HG02678 (cell line): Measurements from ENCODE around the gene RANBP17.
"Not testable (repeated sequence)": the region's sequence is repeated elsewhere in the genome, so short reads cannot be mapped to it uniquely, and the experiment has no call there.

Source experiments
- ATAC-seq: cut with Tn5 transposase; IDR thresholded peaks from one replicate; pipeline ENCODE4 v1.9.1; 2021; ENCODE audit warnings: mild to moderate bottlenecking, moderate library complexity; ENCODE audit not compliant: unreplicated experiment

Gene RANBP17

DNA sequence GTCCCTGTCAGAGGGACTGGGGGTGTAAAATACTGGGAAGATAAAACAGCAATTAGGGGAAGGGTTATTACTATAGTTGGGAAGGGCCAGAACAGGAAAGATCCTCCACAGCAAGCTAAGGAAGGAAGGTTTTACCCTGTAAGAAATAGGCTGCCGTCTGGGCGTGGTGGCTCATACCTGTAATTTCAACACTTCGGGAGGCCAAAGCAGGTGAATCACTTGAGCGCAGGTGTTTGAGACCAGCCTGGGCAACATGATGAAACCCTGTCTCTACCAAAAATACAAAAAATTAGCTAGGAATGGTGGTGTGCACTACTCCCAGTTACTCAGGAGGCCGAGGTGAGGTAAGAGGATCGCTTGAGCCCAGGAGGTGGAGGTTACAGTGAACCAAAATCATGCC, 282.1 kb downstream of the RANBP17 start:
- ATAC-seq = no peak

DNA sequence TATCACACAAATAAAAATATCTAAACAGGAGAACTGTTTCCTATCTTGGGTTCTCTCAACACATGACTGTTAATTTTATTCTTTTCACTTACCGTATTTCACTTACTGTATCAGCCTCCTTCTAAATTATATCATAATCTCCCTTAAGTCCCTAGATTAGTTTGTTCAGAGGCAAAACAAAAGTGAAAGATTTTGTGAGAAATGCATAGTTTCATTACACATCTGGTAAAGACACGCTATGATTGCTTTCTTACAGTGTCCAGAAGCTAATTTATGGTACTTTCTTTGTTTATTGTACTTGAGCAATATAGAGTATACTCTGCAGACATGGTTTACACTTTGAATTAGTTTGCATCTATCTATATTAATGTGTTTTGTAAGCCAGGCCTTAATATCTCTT, 287.5 kb downstream of the RANBP17 start:
- ATAC-seq = peak; percentile 51

DNA sequence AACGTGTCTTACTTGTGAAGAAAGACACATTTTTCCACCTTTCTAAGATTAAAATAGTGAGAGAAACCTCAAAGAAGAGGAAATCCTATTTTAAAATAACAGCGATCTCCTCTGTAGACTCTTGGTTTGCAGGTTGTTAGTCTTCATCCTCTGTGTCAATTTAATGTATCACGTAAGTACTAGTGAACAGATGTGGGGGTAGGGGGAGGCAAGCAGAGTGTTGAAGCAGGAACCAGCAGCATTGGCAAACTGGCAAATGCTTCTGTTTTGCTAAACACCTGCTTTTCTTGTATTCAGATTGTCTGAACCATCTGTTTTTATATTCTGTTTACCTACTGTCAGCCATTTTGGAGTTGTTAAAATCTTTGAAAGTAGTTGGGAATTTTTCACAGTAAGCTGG, 288.0 kb downstream of the RANBP17 start:
- no peak for ATAC-seq

DNA sequence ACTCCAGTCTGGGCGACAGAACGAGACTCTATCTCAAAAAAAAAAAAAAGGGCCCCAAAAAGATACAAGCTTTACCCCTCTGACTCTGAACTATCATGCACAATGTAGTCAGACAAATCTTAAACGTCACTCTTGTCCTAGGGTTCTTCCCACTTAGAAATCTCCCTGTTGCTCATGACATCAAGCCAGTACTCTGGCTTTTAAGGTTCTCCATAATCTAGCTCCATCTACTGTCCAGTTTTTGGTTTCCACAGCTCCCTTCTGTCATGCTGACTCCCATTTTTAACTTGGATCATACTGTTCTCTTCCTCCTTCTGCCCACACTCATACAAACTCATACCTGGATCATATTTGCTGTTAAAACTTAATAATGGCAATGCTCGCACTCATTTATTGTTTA, 290.6 kb downstream of the RANBP17 start:
- ATAC-seq = no peak

DNA sequence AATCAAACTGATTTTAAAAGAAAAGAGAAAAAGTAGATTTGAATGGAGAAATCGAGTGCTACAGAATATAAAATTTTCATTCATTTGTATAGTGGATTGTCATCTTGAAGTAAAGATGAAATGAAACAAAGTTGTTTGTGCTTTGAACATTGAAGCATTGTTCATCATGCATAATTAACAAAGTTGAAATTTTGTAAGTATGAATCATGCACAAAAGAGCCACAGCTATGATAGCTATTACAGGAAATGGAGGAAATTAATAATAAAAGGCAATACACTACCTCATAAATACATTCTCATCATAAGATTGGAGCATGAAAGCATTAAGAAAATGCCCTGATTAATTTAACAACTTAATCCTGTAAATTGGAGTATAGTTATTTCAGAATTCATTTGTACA, 293.8 kb downstream of the RANBP17 start:
- no peak for ATAC-seq

DNA sequence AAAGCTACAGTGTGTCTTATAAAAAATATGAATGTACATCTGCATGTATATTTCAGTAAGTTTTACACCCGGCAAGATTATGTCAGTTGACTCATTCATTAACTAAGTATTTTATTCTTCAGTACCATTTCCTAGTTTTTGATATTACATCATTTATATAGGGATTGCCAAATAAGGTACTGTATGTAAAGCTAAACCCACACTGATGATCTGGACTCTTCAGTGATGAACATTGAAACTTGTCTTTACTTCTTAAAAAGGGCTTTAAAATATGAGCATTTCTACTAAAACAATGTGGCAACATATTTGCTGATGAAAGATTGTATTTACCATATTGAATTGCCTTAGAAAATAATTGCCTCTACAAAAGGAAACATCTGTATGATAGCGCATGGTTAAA, 295.5 kb downstream of the RANBP17 start:
- no peak for ATAC-seq

DNA sequence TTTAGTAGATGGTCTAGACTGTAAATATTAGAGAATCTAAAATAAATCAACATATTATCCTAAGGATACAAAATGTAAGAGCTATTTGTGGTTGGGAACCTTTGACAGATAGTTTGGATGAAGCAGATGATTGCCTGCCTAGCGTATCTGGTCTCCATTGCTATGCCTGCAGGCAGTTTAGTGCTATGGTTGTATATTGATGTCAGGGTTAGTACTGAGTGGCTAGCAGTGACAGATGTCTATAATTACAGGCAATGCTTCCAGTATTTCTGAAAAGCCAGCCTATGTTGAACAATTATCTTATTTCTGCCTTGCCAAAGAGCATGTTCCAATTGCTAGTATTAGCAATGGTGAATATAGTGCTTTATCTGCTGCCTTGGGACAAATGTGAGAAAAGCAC, 296.0 kb downstream of the RANBP17 start:
- no peak for ATAC-seq

DNA sequence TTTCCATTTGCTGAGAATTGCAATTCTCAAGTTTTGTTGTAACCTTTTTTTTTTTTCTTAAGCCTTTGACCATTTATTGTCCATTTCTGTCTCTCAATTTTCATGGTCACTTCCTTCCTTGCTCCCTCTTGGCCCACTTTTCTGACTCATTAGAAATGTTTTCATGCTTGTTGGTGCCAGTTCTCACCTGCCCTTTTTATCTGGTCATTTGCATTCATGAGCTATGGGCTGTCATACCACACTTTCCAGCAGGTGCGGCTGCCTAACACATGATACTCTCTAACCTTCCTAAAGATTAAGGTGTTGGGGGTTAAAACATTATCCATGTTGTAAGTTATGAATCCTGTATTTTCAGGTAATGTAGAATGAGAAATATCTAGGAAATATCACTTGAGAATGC, 296.8 kb downstream of the RANBP17 start:
- no peak for ATAC-seq

DNA sequence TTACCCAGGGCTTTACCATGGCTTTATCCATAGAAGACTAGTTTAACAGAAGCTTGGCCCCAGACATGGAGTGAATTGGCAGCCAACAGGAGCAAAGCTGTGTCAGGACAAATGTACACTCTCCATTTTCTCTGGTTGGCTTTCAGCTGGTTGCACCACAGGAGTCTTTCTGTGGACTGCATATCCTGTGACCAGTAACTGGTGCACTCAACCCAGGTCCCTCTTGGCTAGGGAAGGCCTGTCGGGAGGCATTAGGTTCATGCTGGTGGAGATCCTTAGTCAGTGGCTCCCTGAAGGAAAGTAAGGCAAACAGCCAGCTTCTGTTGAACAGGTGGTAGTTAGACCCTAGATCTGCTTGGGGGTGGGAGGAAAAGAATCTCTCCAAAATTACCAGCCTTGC, 300.3 kb downstream of the RANBP17 start:
- ATAC-seq = no peak

DNA sequence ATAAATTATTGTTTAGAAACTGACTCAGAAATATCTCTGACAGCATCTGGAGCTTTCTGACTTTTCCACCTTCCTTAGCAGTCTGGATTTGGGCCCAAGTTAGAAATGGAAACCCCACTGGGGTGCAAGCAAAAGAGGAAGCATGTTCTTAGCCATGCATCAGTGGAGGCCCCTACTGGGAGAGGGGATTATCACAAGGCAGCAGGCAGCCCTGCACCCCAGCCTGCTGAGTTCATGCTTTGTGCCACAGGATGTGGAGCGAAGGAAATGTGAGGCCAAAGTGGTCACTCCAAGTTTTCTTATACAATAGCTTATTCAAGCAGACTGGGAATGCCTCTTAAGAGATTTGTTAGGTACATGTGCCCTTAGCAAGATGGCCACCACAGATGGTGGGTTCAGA, 300.8 kb downstream of the RANBP17 start:
- ATAC-seq = peak; percentile 68

DNA sequence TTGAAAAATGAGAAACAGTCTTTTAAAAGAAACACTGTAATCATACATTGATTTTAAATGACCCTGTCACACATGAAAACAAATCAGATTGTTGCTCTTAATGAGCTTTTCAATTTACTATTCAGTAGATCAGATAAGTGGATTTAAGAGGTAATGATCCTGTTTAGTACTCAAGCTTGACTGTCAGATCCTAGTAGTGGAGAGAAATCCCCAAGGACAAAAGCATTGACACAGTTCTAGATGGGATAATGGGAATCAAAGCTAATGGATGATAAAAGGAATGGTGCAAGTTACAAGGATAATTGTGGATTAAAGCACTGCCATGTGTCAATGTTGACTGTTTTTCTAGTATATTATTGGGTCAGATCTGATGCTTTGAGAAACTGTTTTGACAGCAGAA, 304.9 kb downstream of the RANBP17 start:
- no peak for ATAC-seq

DNA sequence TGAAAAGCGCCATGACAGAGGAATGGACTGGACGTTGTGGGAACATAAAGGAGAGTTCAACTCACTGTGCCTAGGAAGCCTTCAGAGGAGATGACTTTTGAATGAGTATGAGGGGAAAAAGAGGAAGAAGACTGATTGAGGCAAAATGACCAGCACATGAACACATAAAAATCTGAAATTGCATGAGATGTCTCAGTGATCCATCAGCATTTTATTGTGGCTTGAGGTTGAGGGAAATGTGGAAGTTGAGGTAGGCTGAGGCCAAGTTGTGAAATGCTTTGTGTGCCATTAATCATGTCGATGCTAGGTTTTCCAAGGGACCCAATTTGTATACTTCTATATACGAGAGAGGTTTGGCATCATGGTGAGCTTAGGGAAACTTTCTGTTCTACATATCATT, 306.4 kb downstream of the RANBP17 start:
- no peak for ATAC-seq

DNA sequence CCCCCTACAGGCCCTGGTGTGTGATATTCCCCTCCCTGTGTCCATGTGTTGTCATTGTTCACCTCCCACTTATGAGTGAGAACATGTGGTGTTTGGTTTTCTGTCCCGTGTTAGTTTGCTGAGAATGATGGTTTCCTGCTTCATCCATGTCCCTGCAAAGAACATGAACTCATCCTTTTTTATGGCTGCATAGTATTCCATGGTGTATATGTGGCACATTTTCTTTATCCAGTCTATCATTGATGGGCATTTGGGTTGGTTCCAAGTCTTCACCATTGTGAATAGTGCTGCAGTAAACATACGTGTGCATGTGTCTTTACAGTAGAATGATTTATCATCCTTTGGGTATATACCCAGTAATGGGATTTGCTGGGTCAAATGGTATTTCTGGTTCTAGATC, 313.1 kb downstream of the RANBP17 start:
- not testable (repeated sequence) for ATAC-seq

DNA sequence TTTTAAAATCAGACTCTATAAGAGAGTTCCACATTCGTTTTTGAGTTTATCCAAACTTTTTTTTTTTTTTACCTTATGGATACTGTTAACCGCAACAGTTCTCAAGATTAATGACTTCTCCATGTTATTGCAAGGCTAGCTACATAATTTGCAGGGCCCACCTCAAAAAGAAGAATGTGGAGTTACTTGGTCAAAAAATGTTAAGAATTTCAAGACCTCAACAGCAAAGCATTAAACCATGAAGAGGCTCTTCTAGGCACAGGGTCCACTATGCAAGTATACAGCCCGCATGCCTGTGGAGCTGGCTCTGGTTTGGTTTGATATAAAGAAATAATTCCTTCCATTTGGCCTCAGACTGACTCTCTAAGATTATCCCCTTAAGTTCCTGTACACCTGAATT, 313.9 kb downstream of the RANBP17 start:
- no peak for ATAC-seq

DNA sequence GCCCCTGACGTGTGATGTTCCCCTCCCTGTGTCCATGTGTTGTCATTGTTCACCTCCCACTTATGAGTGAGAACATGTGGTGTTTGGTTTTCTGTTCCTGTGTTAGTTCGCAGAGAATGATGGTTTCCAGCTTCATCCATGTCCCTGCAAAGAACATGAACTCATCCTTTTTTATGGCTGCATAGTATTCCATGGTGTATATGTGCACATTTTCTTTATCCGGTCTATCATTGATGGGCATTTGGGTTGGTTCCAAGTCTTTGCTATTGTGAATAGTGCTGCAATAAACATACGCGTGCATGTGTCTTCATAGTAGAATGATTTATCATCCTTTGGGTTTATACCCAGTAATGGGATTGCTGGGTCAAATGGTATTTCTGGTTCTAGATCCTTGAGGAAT, 316.4 kb downstream of the RANBP17 start:
- ATAC-seq = not testable (repeated sequence)

DNA sequence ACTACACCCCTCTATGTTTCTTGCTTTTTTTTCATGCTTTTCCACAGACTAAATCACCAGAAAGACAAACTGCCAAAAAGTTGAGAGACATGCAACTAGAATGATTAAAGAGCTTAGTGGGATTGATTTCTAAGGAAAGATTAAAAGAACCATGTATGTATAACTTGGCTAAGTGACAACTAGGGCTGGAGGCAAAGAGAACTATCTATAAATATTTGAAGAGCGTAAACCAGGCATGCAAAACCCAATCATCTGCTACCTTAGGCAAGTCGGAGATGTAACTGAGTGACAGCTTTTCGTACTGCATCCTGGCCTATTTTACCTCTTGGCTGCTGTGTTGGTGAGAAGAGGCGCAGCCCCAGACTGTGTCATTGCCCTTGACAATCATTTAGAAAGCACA, 326.2 kb downstream of the RANBP17 start:
- ATAC-seq = no peak

DNA sequence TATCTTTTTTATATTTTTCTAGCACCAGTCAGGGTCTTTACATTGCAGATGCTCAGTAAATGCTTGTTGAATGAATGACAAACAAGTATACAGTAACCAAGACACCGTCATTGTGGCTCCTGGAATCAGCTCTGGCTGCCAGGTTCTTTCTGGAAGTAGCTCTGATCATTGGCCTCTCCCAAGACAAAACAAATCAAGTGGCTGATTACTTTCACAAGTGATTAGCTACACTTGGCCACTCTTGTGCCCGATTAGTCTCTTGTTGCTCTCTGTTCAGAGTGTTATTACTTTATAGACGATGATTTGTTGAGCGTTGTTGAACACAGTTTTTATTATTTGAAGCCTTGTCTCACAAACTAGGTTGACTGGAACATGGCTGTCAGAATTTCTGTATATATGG, 327.6 kb downstream of the RANBP17 start:
- ATAC-seq = no peak

DNA sequence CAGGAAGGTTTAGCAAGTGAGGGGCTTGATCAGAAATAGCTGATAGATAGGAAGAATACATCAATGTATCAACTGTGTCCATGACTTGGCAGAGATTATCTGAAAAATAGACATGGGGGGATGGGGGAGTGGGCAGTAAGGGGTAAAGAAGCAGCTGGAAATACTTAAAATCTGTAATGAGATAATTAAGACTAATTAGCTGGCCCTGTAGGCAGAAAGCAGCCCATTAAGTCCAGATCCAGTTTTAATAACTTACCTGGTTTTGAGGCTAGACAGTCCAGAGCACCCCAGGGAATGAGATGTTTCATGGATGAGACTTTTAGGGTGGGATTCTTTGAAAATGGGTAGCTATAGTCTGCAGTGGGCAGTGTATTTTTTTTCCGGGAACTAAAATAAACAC, 330.3 kb downstream of the RANBP17 start:
- ATAC-seq = no peak

DNA sequence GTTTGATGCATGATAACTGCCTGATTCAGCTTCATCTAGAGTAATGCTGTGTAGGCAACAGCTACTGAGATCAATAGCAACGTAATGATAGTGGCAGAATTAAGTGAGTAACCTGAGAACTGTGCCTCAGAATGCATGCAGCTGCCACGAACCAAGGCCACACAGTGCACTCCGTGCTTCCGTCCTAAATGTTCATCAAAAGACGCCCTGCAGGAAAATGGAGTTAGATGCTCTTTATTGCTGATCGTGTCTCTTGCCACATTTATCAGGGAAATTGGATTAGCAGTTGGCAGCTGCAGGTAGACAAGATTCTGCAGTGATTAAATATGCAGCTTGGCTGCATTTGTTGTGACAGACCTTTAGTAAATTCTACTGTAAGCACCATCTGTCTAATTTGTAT, 339.5 kb downstream of the RANBP17 start:
- no peak for ATAC-seq

DNA sequence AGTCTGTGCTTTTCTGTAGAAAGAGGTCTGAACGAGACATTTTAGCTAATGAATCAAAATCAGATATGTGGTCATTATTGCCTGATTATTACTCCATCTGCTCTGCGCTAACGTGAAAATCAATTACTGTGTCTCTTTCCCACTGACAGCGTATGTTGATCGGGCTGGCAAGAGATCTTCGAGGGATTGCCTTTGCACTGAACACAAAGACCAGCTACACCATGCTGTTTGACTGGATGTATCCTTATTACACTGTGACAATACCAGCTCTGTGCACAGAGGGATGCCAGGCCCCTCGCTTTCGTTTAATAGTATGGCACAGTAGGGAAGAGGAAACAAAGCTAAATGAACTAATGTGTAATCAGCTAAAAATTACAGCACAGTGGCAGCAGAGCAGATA, 343.6 kb downstream of the RANBP17 start:
- ATAC-seq = no peak

DNA sequence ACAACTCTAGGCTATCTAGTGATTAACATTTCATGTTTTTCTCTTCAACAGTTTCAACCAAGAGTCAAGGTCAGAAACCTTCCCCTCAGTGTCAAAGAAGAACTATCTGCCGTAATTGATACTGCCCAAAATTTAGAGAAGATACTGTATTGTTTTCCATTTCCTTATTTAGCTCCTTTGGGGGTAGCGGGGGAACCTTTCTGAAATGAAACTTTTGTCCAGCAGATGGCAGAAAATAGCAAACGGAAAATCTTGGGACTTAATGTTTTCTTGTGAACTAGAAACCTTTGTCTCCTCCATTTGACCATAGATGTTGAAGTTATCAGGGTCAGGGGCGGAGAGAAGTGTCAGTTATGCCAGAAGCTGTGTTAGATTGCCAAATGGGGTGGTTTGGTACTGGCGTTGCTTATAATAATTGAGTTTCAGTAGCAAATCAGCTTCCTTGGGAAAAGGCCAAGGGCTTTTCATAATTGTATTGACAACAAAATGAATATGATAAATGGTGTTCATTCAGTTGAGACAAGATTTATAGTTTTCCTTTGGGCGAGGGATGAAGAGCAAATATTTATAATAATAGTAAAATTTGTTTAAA, 345.5 kb downstream of the RANBP17 start:
- ATAC-seq = no peak

DNA sequence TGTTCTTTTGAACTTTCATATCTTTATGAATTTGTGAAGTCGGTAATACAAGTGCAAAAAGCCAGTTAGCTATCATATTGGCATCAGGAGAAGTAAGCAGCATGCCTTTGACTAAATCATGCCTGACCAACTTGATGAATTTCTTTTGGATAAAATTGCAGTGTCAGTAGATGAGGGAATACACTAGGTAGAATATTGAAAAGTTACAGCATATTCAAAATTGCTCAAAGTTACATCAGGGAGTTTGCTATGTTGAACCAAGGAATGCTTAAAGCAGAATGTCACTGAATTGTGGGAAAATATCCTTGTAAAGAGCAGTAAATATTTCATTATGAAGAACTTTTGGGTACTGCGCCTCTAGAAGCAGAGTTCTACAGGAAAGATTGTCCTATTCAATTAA, 360.1 kb downstream of the RANBP17 start:
- ATAC-seq = no peak

DNA sequence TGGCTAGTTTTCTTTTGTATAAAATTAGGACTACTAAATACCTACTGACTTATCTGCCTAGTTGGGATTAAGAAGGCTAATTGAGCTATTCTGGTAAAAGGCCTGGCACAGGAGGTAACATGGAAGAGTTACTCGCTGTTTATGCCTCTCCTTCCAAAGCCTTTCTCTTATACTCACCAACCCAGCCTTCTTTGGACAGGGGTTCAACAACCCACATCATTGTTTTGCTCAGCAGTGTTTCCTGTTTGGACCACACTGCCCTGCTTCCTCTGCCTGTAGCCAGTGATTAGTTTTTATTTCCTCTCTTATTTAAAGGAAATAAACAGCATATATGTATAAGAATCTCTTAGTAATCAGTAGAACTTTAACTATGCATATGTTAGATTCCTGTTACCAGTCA, 362.1 kb downstream of the RANBP17 start:
- no peak for ATAC-seq
